Duodenal mucosa (tissue), 2 donors: ENCODE measurements around the gene ATG4C.

ENCODE experiments used
- H3K27ac ChIP-seq: one replicate; pipeline ENCODE4 v1.7.0; 2013; ENCODE audit warnings: low read depth, low read length
- H3K27me3 ChIP-seq, 2 donors: one replicate each; pipeline ENCODE4 v1.7.0; 2013; ENCODE audit warnings: low read length in 2 of 2, control low read depth in 1 of 2; ENCODE audit not compliant: insufficient read depth in 2 of 2, control insufficient read depth in 1 of 2
- H3K36me3 ChIP-seq, 2 donors: one replicate each; pipeline ENCODE4 v1.7.0; 2013; ENCODE audit warnings: low read length in 2 of 2, control low read depth in 1 of 2; ENCODE audit not compliant: insufficient read depth in 2 of 2, control insufficient read depth in 1 of 2
- H3K4me1 ChIP-seq, 2 donors: one replicate each; pipeline ENCODE4 v1.7.0; 2013; ENCODE audit warnings: low read length in 2 of 2, control low read depth in 1 of 2; ENCODE audit not compliant: insufficient read depth in 2 of 2, control insufficient read depth in 1 of 2
- H3K4me3 ChIP-seq, 2 donors: one replicate each; pipeline ENCODE4 v1.7.0; 2013; ENCODE audit warnings: low read length in 2 of 2, low read depth in 1 of 2
- H3K9ac ChIP-seq, 2 donors: one replicate each; pipeline ENCODE4 v1.7.0; 2013; ENCODE audit warnings: low read length in 2 of 2, low read depth in 1 of 2
- H3K9me3 ChIP-seq, 2 donors: one replicate each; pipeline ENCODE4 v1.7.0; 2013; ENCODE audit warnings: low read length in 2 of 2, control low read depth in 1 of 2; ENCODE audit not compliant: control insufficient read depth in 1 of 2

ATG4C gene

GRCh38 chr1:62903522-62903921 lies 119.6 kb downstream of the ATG4C start:
- Histone ChIP-seq H3K27me3 (peaks cover 0 to 2% of the 10 kb centered on the region in 2 donors), H3K9ac (no peak overlapping the region), H3K4me1 (no peaks in the 10 kb centered on the region), H3K36me3 (no peaks in the 10 kb centered on the region), H3K9me3 (no peaks in the 10 kb centered on the region), H3K4me3 (no peak overlapping the region), H3K27ac (no peak overlapping the region)

- H3K27me3 ChIP-seq: peaks cover 0 to 2% of the 10 kb centered on the region in 2 donors
- H3K9ac ChIP-seq: no peak overlapping the region
- no peaks in the 10 kb centered on the region for H3K9me3 ChIP-seq
- no peaks in the 10 kb centered on the region for H3K4me1 ChIP-seq
- H3K27ac ChIP-seq: no peak overlapping the region
- H3K36me3 ChIP-seq: no peaks in the 10 kb centered on the region
- H3K4me3 ChIP-seq: no peak overlapping the region
Measured at GRCh38 chr1:62903982-62904855, 120.3 kb downstream of the ATG4C start.

- H3K27me3 ChIP-seq: peaks cover 0 to 2% of the 10 kb centered on the region in 2 donors
- no peaks in the 10 kb centered on the region for H3K4me1 ChIP-seq
- H3K27ac ChIP-seq: no peak overlapping the region
- H3K9ac ChIP-seq: no peak overlapping the region
- H3K4me3 ChIP-seq: no peak overlapping the region
- no peaks in the 10 kb centered on the region for H3K36me3 ChIP-seq
- no peaks in the 10 kb centered on the region for H3K9me3 ChIP-seq
Measured at GRCh38 chr1:62904856-62905225, 120.9 kb downstream of the ATG4C start.

- H3K4me3 ChIP-seq: no peak overlapping the region
- no peaks in the 10 kb centered on the region for H3K9me3 ChIP-seq
- peaks cover 0 to 2% of the 10 kb centered on the region in 2 donors for H3K27me3 ChIP-seq
- no peaks in the 10 kb centered on the region for H3K4me1 ChIP-seq
- no peak overlapping the region for H3K9ac ChIP-seq
- H3K27ac ChIP-seq: no peak overlapping the region
- no peaks in the 10 kb centered on the region for H3K36me3 ChIP-seq
Measured at GRCh38 chr1:62905309-62905708, 121.4 kb downstream of the ATG4C start.

- Histone ChIP-seq H3K9me3 (no peaks in the 10 kb centered on the region), H3K4me1 (no peaks in the 10 kb centered on the region), H3K27ac (no peak overlapping the region), H3K36me3 (no peaks in the 10 kb centered on the region), H3K27me3 (peaks cover 0 to 2% of the 10 kb centered on the region in 2 donors), H3K9ac (no peak overlapping the region), H3K4me3 (no peak overlapping the region)
Measured at GRCh38 chr1:62905872-62906271, 121.9 kb downstream of the ATG4C start.

- Histone ChIP-seq H3K9ac (no peak overlapping the region), H3K4me1 (no peaks in the 10 kb centered on the region), H3K9me3 (no peaks in the 10 kb centered on the region), H3K27me3 (no peaks in the 10 kb centered on the region), H3K4me3 (no peak overlapping the region), H3K36me3 (no peaks in the 10 kb centered on the region), H3K27ac (no peak overlapping the region)
Measured at GRCh38 chr1:62906428-62906886, 122.5 kb downstream of the ATG4C start.

GRCh38 chr1:62908168-62908695 lies 124.3 kb downstream of the ATG4C start:
- Histone ChIP-seq H3K9ac (no peak overlapping the region), H3K9me3 (no peaks in the 10 kb centered on the region), H3K36me3 (no peaks in the 10 kb centered on the region), H3K4me3 (no peak overlapping the region), H3K27me3 (no peaks in the 10 kb centered on the region), H3K27ac (no peak overlapping the region), H3K4me1 (no peaks in the 10 kb centered on the region)

- no peak overlapping the region for H3K9ac ChIP-seq
- H3K9me3 ChIP-seq: no peaks in the 10 kb centered on the region
- H3K27me3 ChIP-seq: no peaks in the 10 kb centered on the region
- no peak overlapping the region for H3K4me3 ChIP-seq
- H3K4me1 ChIP-seq: no peaks in the 10 kb centered on the region
- no peaks in the 10 kb centered on the region for H3K36me3 ChIP-seq
- no peak overlapping the region for H3K27ac ChIP-seq
Measured at GRCh38 chr1:62912028-62912638, 128.2 kb downstream of the ATG4C start.
